ENCODE data around the gene PLEKHM1.

Gene PLEKHM1

DNA sequence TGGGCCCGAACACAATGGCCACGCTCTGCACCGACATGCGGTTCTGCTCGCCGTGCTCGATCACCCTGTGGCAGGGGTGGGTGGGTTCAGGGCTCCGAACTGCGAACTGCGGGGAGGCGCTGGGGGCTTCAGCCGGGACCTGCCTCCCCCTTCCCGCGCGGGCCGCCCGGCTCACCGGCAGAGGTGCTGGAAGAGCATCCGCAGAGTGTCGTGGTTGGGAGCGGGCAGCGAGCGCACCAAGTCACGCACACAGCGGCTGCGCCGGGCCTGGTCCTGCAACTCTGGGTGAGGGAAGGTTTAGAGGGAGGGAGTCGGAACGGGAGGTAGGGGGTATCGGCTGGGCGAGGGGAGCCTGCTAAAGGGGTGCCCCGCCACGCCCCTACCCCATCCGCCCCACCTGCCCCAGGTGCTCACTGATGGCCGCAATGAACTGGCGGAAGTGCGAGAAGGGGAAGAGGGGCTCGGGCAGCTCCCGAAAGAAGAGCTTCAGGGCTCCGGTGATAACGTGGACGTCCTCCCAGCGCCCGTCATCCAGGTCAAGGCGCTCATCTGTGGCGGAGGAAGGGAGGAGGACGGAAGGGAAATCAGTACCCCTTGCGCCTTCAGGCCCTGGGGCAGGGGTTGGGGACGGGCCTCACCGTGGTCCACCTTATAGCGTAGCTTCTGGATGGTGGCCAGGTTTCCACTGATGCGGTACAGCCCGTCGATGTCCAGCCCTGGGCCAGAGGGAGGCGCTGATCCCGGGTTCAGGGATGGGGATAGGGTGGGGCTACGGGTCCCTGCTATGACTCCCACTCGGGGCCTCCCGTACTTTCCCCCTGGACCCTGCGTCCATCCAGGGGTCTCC lies 94.7 kb downstream of the PLEKHM1 start:
- DNase-seq = no peak

DNA sequence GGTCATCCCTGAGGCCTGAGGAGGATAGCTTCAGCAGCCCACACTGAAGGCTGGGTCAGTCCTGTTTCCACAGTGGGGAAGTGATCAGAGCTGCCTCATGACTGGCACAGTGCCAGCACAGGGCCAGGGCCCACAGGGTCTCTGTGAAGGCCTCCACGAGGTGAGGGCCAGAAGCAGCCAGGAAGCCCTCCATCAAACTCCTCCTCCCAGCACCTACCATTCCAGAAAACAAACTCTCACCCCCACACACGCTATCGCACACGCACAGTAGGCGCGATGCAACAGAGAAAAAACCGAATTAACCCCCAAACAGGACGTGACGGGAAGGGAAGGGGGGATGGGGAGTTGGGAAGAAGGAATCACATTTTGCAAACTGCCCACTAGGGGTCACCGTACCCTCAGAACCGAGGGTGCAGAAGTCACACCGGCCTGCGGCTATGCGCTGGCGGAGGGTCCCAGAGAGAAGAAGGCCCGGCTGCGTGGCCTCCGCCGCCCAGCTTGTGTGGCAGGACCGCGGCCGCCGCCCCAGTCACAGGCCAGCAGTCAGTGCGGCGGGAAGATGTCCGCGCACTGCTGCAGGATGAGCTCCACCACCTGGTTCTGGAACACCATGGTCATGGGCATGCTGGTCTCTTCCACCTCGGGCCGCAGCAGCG lies 95.5 kb downstream of the PLEKHM1 start:
- DNase-seq = peak; percentile 58

- no peak for DNase-seq
Observed at GRCh38 chr17:45394564-45394912, 96.0 kb downstream of the PLEKHM1 start.

DNA sequence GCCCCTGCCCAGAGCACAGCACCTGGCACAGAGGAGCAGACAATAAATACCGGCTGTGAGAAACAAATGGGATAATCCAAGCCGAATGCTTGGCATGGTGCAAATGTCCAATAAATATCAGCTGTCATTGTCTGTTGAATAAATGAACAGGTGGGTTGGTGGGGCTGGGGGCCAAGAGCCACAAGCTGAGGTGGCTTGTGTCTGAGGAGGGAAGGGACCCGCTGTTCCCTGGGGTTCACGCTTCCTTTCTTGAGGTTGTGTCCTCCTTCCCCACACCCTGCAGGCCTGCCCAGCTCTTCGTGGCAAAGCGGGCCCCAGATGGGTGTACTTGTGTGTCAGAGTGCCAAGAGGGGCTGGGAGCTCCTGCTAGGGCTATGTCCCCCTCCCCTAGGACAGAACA lies 96.4 kb downstream of the PLEKHM1 start:
- DNase-seq = no peak

GRCh38 chr17:45393411-45393810 lies 97.1 kb downstream of the PLEKHM1 start:
- no peak for DNase-seq

GRCh38 chr17:45391918-45392317 lies 98.6 kb downstream of the PLEKHM1 start:
- DNase-seq = no peak

DNA sequence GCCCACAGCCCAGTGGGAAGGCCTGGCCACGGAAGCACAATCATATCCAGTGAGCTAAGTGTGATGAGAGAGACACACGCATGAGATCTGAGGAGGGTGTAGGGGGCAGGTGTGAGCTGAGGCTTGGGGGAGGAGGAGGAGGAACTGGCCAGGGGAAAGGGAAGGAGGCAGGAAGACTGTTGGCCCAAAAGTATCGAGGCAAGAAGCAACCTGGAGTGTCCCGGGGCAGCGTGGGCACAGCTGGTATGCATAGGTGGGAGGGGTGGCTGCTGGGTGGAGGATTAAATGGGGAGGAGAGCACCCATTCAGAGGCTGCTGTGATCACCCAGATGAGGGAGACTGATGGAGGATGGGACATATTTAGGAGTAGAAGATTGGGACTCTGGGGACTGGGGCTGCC lies 99.2 kb downstream of the PLEKHM1 start:
- DNase-seq = no peak

- no peak for DNase-seq
Observed at GRCh38 chr17:45389354-45389753, 101.2 kb downstream of the PLEKHM1 start.

GRCh38 chr17:45388604-45389325 lies 101.8 kb downstream of the PLEKHM1 start:
- DNase-seq = no peak

DNA sequence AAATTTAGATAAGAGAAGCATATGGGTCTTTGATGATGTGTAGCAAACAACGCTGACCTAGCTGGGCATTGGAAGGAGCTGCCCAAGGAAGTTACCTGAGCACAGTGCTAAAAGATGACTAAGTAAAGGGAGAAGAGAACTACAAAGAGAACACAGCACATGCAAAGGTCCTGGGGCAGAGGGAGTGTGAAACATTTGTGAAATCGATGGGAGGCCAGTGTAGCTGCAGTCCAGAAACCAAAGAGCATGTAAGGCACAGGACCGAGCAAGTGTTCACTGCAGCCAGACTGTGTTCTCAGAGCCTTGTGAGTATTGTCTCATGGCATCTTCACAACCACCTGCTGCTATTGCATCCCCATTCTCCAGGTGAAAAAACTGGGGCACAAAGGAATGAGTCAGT lies 102.8 kb downstream of the PLEKHM1 start:
- DNase-seq = no peak

- no peak for DNase-seq
Observed at GRCh38 chr17:45386178-45386577, 104.3 kb downstream of the PLEKHM1 start.
